BLaER1 (cell line): ENCODE data around the gene RUBCN.
"Not testable (repeated sequence)": the region's sequence is repeated elsewhere in the genome, so short reads cannot be mapped to it uniquely, and the experiment has no call there.

Experiments
- H3K27ac ChIP-seq: shearing (Covaris generic); formaldehyde crosslinking; 2 replicates; pipeline ENCODE4 v1.8.1; 2022
- H3K27me3 ChIP-seq: shearing (Covaris generic); formaldehyde crosslinking; 2 replicates; pipeline ENCODE4 v1.8.1; 2022
- H3K36me3 ChIP-seq: shearing (Covaris generic); formaldehyde crosslinking; 2 replicates; pipeline ENCODE4 v1.8.1; 2022
- H3K4me1 ChIP-seq: shearing (Covaris generic); formaldehyde crosslinking; 2 replicates; pipeline ENCODE4 v1.8.1; 2022
- H3K4me2 ChIP-seq: shearing (Covaris generic); formaldehyde crosslinking; 2 replicates; pipeline ENCODE4 v1.8.1; 2022
- H3K4me3 ChIP-seq: shearing (Covaris generic); formaldehyde crosslinking; 2 replicates; pipeline ENCODE4 v1.8.1; 2022
- H3K9ac ChIP-seq: shearing (Covaris generic); formaldehyde crosslinking; 2 replicates; pipeline ENCODE4 v1.8.1; 2022
- H3K9me3 ChIP-seq: shearing (Covaris generic); formaldehyde crosslinking; 2 replicates; pipeline ENCODE4 v1.8.1; 2022
- H4K20me1 ChIP-seq: shearing (Covaris generic); formaldehyde crosslinking; 2 replicates; pipeline ENCODE4 v1.8.1; 2022
- Cebpa-rat ChIP-seq: shearing (Covaris generic); IDR thresholded peaks from 2 replicates; pipeline ENCODE4 v1.8.1; 2022

The RUBCN gene

DNA sequence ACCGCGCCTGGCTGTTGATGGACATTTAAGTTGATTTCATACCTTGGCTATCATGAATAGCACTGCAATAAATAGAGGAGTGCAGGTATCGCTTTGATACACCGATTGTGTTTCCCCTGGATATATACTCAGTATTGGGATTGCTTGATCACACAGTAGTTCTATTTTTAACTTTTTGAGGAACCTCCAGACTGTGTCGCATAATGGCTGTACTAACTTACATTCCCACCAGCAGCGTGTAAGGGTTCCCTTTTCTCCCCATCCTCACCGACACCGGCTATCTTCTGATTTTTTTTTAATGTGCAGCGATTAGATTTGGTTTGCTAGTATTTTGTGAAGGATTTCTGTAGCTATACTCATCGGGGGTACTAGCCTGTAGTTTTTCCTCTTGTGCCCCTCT lies 16.0 kb downstream of the RUBCN start:
- Histone ChIP-seq H3K27ac (no peak overlapping the region), H3K9me3 (peaks cover 56% of the 10 kb centered on the region), H4K20me1 (no peaks in the 10 kb centered on the region), H3K4me2 (no peak overlapping the region), H3K4me1 (no peaks in the 10 kb centered on the region), H3K36me3 (peaks cover 54% of the 10 kb centered on the region), H3K27me3 (no peaks in the 10 kb centered on the region), H3K4me3 (no peak overlapping the region), H3K9ac (no peak overlapping the region)
- no peak for TF ChIP-seq Cebpa-rat

DNA sequence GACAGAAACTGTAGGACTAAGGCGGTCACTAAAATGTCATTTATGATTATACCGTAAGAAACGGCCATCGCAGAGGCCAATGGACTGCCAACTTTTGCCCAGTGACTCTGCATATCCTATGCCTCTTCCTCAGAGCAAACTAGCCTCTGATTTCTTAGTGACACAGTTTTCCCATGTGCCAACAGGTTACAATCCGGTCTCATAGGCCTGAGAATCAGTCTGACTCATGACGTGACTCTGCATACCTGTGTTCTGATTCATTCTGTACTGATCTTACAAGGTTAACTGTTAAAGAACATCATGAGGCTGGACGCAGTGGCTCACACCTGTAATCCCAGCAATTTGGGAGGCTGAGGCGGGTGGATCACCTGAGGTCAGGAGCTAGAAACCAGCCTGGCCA lies 17.8 kb downstream of the RUBCN start:
- H4K20me1 ChIP-seq, result no peaks in the 10 kb centered on the region
- no peaks in the 10 kb centered on the region for H3K27me3 ChIP-seq
- peaks cover 46% of the 10 kb centered on the region for H3K9me3 ChIP-seq
- H3K4me1 ChIP-seq, result peaks cover 8% of the 10 kb centered on the region
- H3K27ac ChIP-seq, result no peak overlapping the region
- H3K9ac ChIP-seq, result no peak overlapping the region
- H3K4me2 ChIP-seq, result no peak overlapping the region
- no peak overlapping the region for H3K4me3 ChIP-seq
- no peak for TF ChIP-seq Cebpa-rat
- H3K36me3 ChIP-seq, result peaks cover 58% of the 10 kb centered on the region

DNA sequence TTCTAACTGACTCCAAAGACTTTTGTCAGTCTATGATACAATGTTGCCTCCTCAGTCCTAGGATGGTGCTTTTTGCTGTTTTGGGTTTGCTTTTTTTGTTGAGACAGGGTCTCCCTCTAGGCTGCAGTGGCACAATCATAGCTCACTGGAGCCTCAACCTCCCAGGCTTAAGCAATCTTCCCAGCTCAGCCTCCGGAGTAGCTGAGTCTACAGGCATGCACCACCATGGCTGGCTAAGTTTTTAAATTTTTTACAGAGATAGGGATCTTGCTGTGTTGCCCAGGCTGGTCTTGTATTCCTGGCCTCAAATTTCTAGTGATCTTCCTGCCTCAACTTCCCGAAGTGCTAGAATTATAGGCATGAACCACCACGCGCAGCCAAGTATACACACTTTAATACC lies 22.5 kb downstream of the RUBCN start:
- peaks cover 11% of the 10 kb centered on the region; the same call in 1 of the 2 replicates for H3K9me3 ChIP-seq
- peak overlapping the region; percentile 66 for H3K4me2 ChIP-seq
- peaks cover 34% of the 10 kb centered on the region for H3K36me3 ChIP-seq
- TF ChIP-seq Cebpa-rat, result no peak
- H3K4me3 ChIP-seq, result no peak overlapping the region
- H3K27me3 ChIP-seq, result no peaks in the 10 kb centered on the region
- H3K9ac ChIP-seq, result peak overlapping the region; percentile 62; the same call in 1 of the 2 replicates
- H3K27ac ChIP-seq, result no peak overlapping the region
- H3K4me1 ChIP-seq, result peaks cover 42% of the 10 kb centered on the region
- H4K20me1 ChIP-seq, result 0 out of 2 replicates have a peak, but pooled peaks cover 6% of the 10 kb centered on the region

DNA sequence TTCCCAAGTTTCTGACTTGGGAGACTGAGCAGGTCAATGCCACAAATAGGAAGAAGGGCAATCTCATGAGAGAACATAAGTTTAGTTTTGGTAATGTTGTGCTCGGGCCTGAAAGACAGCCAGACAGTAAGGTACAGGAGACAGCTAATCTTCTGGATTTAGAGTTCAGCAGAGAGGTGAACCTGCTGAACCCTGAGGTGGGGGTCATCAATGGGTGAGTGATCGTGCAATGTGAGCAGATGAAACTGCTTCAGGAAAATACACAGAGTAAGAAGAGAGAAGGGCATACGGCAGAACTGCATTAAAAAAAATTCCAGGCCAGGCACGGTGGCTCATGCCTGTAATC lies 23.3 kb downstream of the RUBCN start:
- Histone ChIP-seq H3K9me3 (peaks cover 9% of the 10 kb centered on the region; the same call in 1 of the 2 replicates), H3K27me3 (no peaks in the 10 kb centered on the region), H3K4me1 (peaks cover 45% of the 10 kb centered on the region), H3K4me2 (peak overlapping the region; percentile 66), H3K4me3 (no peak overlapping the region), H4K20me1 (0 out of 2 replicates have a peak, but pooled peaks cover 6% of the 10 kb centered on the region), H3K27ac (peak overlapping the region; percentile 60), H3K9ac (peak overlapping the region; percentile 62; the same call in 1 of the 2 replicates), H3K36me3 (peaks cover 34% of the 10 kb centered on the region)
- TF ChIP-seq Cebpa-rat, result no peak

DNA sequence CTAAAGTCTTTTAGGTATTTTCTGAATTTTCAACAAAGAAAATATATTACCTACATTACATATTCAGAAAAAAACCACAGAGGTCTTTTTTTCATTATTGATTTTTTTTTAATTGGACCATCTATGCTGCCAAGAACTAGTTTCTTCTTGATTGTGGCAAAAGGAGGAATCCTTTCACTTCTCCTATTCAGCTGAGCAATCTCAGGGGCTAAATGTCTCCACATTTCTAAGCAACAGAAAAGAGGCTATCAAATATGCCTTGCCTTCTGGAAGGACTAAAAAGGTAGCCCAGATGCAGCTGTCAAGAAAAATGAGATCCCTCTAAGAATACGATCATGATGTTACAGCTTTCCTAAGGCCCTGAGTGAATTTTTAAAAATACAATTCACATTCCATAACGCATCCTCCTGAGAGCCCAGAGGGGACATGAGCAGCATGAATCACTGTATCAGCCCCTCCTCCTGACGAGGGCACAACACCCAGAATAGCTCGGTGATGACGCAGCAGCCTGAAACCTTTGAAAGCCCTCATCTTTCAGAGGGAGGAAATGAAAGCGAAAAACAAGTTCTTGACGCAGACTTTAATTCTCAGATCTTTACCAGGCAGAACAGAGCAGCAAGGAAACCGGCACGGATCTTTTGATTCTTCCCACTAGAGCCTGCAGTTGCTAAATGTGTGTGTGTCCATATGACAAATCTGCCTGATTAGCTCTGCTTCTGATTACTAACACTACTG lies 24.6 kb downstream of the RUBCN start:
- Histone ChIP-seq H3K4me3 (peak overlapping the region; percentile 41; the same call in 1 of the 2 replicates), H4K20me1 (0 out of 2 replicates have a peak, but pooled peaks cover 6% of the 10 kb centered on the region), H3K27me3 (no peaks in the 10 kb centered on the region), H3K9ac (peak overlapping the region; percentile 20; the same call in 1 of the 2 replicates), H3K27ac (0 out of 2 replicates have a peak overlapping the region, but pooled peaks have one; percentile 60), H3K9me3 (no peaks in the 10 kb centered on the region; the same call in 1 of the 2 replicates), H3K36me3 (peaks cover 25% of the 10 kb centered on the region), H3K4me1 (peaks cover 45% of the 10 kb centered on the region), H3K4me2 (peak overlapping the region; percentile 66)
- TF ChIP-seq Cebpa-rat, result no peak

DNA sequence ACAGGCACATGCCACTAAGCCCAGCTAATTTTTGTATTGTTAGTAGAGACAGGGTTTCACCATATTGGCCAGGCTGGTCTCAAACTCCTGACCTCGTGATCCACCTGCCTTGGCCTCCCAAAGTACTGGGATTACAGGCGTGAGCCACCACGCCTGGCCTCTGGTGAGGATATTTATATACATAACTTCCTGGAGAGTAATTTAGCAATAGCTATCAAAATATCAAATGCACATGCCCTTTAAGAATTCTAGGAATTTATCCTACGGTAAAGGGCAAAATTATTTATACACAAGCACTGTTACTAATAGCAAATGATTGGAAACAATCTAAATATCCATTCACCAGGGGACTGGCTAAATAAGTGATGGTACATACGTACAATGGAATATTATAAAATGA lies 25.7 kb downstream of the RUBCN start:
- not testable (repeated sequence) for H3K27ac ChIP-seq, H3K9me3 ChIP-seq, H3K4me2 ChIP-seq, H3K4me3 ChIP-seq, H4K20me1 ChIP-seq, H3K27me3 ChIP-seq, H3K9ac ChIP-seq
- peaks cover 45% of the 10 kb centered on the region for H3K4me1 ChIP-seq
- peaks cover 22% of the 10 kb centered on the region for H3K36me3 ChIP-seq

DNA sequence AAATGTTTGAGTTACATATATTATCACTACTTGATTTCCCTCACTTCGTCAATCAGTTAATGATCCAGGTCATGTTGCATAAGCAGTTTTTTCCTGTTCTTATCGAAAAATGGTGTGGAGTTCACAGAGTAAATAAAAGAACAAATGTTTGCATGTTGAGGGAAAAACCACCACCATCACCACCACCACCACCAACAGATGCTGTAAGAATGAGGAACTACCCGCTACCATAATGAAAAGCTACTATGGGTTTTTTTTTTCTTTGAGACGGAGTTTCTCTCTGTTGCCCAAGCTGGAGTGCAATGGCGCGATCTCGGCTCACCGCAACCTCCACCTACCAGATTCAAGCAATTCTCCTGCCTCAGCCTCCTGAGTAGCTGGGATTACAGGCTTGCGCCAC lies 27.6 kb downstream of the RUBCN start:
- Histone ChIP-seq H3K9me3 (no peaks in the 10 kb centered on the region; the same call in 1 of the 2 replicates), H3K4me2 (no peak overlapping the region), H3K36me3 (peaks cover 29% of the 10 kb centered on the region), H3K9ac (no peak overlapping the region), H3K27ac (no peak overlapping the region), H3K4me1 (peaks cover 40% of the 10 kb centered on the region), H3K27me3 (no peaks in the 10 kb centered on the region), H3K4me3 (no peak overlapping the region), H4K20me1 (0 out of 2 replicates have a peak, but pooled peaks cover 6% of the 10 kb centered on the region)
- TF ChIP-seq Cebpa-rat, result no peak

DNA sequence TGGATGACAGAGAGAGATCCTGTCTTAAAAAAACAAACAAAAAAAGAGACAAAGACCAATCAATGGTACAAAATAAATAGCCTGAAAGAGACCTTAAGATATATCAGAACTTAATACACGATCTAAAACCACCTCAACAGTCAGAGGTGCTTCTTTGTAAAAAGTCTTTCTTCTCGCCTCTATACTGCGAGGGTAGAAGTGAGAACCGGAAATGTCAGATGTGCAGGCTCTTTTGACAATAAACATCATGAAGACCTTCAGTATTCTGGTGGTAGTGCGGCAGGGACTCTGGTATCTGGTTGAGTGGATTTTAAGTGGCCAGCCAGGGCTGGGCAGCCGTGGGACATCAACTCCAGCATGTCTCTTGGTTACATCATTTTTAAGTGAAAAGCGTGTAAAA lies 30.0 kb downstream of the RUBCN start:
- H3K9me3 ChIP-seq, result no peaks in the 10 kb centered on the region; the same call in 1 of the 2 replicates
- H3K36me3 ChIP-seq, result peaks cover 54% of the 10 kb centered on the region
- H3K27ac ChIP-seq, result no peak overlapping the region
- peaks cover 15% of the 10 kb centered on the region for H3K4me1 ChIP-seq
- H3K4me2 ChIP-seq, result no peak overlapping the region
- TF ChIP-seq Cebpa-rat, result no peak
- no peaks in the 10 kb centered on the region for H3K27me3 ChIP-seq
- no peaks in the 10 kb centered on the region for H4K20me1 ChIP-seq
- no peak overlapping the region for H3K9ac ChIP-seq
- H3K4me3 ChIP-seq, result no peak overlapping the region

DNA sequence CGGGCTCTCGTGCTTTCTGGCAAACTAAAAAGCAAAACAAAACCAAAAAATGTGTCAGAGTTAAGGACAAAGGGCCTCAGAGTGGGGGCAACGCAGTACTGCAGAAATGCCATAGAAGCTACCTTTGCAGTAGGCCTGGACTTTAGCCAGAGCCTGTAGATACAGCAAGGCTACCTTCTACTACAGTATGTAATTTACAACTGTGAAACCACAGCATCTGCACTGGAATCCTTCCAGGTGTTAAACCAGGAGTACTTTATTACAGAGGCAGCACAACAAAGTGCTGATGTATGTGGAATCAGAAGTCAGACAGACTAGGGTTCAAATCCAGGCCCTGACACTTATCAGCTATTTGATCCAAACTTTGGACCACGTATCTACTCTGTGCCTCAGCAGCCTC lies 34.9 kb downstream of the RUBCN start:
- no peak overlapping the region for H3K4me3 ChIP-seq
- peaks cover 9% of the 10 kb centered on the region for H3K9me3 ChIP-seq
- no peak for TF ChIP-seq Cebpa-rat
- H3K36me3 ChIP-seq, result peaks cover 96% of the 10 kb centered on the region
- H4K20me1 ChIP-seq, result no peaks in the 10 kb centered on the region
- H3K4me2 ChIP-seq, result no peak overlapping the region
- no peak overlapping the region for H3K9ac ChIP-seq
- H3K27ac ChIP-seq, result no peak overlapping the region
- H3K27me3 ChIP-seq, result no peaks in the 10 kb centered on the region
- H3K4me1 ChIP-seq, result no peaks in the 10 kb centered on the region

DNA sequence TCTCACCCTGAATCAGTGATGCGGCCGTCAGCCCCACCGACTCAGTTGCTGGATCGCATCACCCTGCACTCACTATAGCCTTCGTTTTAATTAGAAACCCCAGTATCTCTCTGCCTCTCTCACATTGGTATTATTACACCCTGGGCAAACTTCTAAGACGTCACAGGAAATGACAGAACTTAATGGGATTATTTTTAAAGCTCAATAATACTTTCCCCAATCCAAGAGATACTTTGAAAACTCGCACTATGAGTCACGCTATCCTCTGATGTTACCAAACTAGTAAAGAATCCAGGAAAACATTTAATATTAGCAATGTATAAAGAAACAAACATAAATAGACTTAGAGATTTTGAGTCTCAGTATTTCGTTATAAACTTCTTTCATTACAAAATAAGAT lies 36.6 kb downstream of the RUBCN start:
- Histone ChIP-seq H3K9me3 (peaks cover 9% of the 10 kb centered on the region), H3K27ac (no peak overlapping the region), H3K36me3 (peaks cover 96% of the 10 kb centered on the region), H3K4me3 (no peak overlapping the region), H3K27me3 (no peaks in the 10 kb centered on the region), H3K4me2 (no peak overlapping the region), H3K9ac (no peak overlapping the region), H4K20me1 (no peaks in the 10 kb centered on the region), H3K4me1 (no peaks in the 10 kb centered on the region)
- no peak for TF ChIP-seq Cebpa-rat
